ENCODE data around the gene BMPR1A.
"Not testable (repeated sequence)": the region's sequence is repeated elsewhere in the genome, so short reads cannot be mapped to it uniquely, and the experiment has no call there.

The BMPR1A gene

GRCh38 chr10:86898511-86898910 is 142.1 kb downstream of the BMPR1A start:
- DNase-seq = no peak

GRCh38 chr10:86899132-86899531 is 142.7 kb downstream of the BMPR1A start:
- no peak for DNase-seq

GRCh38 chr10:86899670-86900276 is 143.4 kb downstream of the BMPR1A start:
- DNase-seq = peak; percentile 36

- no peak for DNase-seq
Measured at GRCh38 chr10:86900955-86901354, 144.5 kb downstream of the BMPR1A start.

GRCh38 chr10:86904600-86904999 is 148.2 kb downstream of the BMPR1A start:
- DNase-seq = no peak

- no peak for DNase-seq
Measured at GRCh38 chr10:86905429-86905828, 149.0 kb downstream of the BMPR1A start.

GRCh38 chr10:86914734-86915133 is 158.3 kb downstream of the BMPR1A start:
- no peak for DNase-seq

GRCh38 chr10:86918022-86918471 is 161.6 kb downstream of the BMPR1A start:
- no peak for DNase-seq

GRCh38 chr10:86922553-86922961 is 166.1 kb downstream of the BMPR1A start:
- no peak for DNase-seq

GRCh38 chr10:86929468-86930380 is 173.3 kb downstream of the BMPR1A start:
- no peak for DNase-seq

GRCh38 chr10:86931872-86932271 is 175.5 kb downstream of the BMPR1A start:
- no peak for DNase-seq

- no peak for DNase-seq
Measured at GRCh38 chr10:86932674-86933073, 176.3 kb downstream of the BMPR1A start.

GRCh38 chr10:86934162-86934711 is 177.8 kb downstream of the BMPR1A start:
- DNase-seq = not testable (repeated sequence)

GRCh38 chr10:86936661-86937501 is 180.5 kb downstream of the BMPR1A start:
- DNase-seq = no peak

GRCh38 chr10:86937502-86938154 is 181.2 kb downstream of the BMPR1A start:
- no peak for DNase-seq

GRCh38 chr10:86938260-86938659 is 181.8 kb downstream of the BMPR1A start:
- no peak for DNase-seq

- DNase-seq = not testable (repeated sequence)
Measured at GRCh38 chr10:86940076-86940475, 183.7 kb downstream of the BMPR1A start.

GRCh38 chr10:86940677-86941076 is 184.3 kb downstream of the BMPR1A start:
- DNase-seq = no peak

GRCh38 chr10:86941426-86941825 is 185.0 kb downstream of the BMPR1A start:
- DNase-seq = no peak

- no peak for DNase-seq
Measured at GRCh38 chr10:86941991-86942421, 185.6 kb downstream of the BMPR1A start.

GRCh38 chr10:86942441-86943315 is 186.3 kb downstream of the BMPR1A start:
- DNase-seq = no peak

All from COR-L47 (cell line).